Fibroblast of lung (primary cell): ENCODE measurements around the gene SOX9. TPM values are rescaled to one million over a fixed set of nuclear protein-coding genes. Genes with fewer than 3 reads are reported as not detected.

Experiments
- DNase-seq, 2 donors: peaks; one replicate each; pipeline versions ENCODE4 v3.0.0 to v3.0.0-alpha.2; 2010; ENCODE audit warnings: low read depth in 2 of 2
- H2AFZ ChIP-seq: 2 replicates; pipeline ENCODE4 v1.5.1; 2012; ENCODE audit warnings: low read length, control low read depth, inconsistent platforms
- H3K27ac ChIP-seq: 2 replicates; pipeline ENCODE4 v1.5.1; 2011; ENCODE audit warnings: low read length, control low read depth; ENCODE audit not compliant: insufficient read depth
- H3K27me3 ChIP-seq: 2 replicates; pipeline ENCODE4 v1.5.1; 2011; ENCODE audit warnings: mild to moderate bottlenecking, low read length; ENCODE audit not compliant: control insufficient read depth, insufficient read depth
- H3K36me3 ChIP-seq: 2 replicates; pipeline ENCODE4 v1.5.1; 2011; ENCODE audit warnings: low read length; ENCODE audit not compliant: control insufficient read depth, insufficient read depth
- H3K4me1 ChIP-seq: 2 replicates; pipeline ENCODE4 v1.5.1; 2011; ENCODE audit warnings: low read length; ENCODE audit not compliant: control insufficient read depth, insufficient read depth; ENCODE audit errors: extremely low read depth
- H3K4me2 ChIP-seq: 2 replicates; pipeline ENCODE4 v1.5.1; 2011; ENCODE audit warnings: low read length, control low read depth; ENCODE audit not compliant: insufficient read depth; ENCODE audit errors: extremely low read depth
- H3K4me3 ChIP-seq, 4 experiments: fragments of 200-600 bp in 1 of 4; sonication (generic) in 1 of 4; replicated peaks in 1 of 4; 2 replicates each; pipeline ENCODE4 v1.5.1; 2011 to 2016; ENCODE audit warnings: low read length in 4 of 4, low read depth in 3 of 4, mild to moderate bottlenecking in 3 of 4, control low read depth in 2 of 4, inconsistent platforms in 1 of 4, mixed read lengths in 1 of 4; ENCODE audit not compliant: insufficient read depth in 1 of 4; ENCODE audit errors: control extremely low read depth in 1 of 4
- H3K79me2 ChIP-seq: 2 replicates; pipeline ENCODE4 v1.5.1; 2012; ENCODE audit warnings: mild to moderate bottlenecking, low read length, inconsistent platforms; ENCODE audit not compliant: control insufficient read depth, insufficient read depth
- H3K9ac ChIP-seq: 2 replicates; pipeline ENCODE4 v1.5.1; 2011; ENCODE audit warnings: mild to moderate bottlenecking, low read length, control low read depth; ENCODE audit not compliant: insufficient read depth
- H3K9me3 ChIP-seq: 2 replicates; pipeline ENCODE4 v1.5.1; 2012; ENCODE audit warnings: low read depth, low read length; ENCODE audit not compliant: control insufficient read depth, insufficient read depth
- H4K20me1 ChIP-seq: 2 replicates; pipeline ENCODE4 v1.5.1; 2011; ENCODE audit warnings: low read length; ENCODE audit not compliant: control insufficient read depth, insufficient read depth; ENCODE audit errors: extremely low read depth
- CTCF ChIP-seq, 2 donors: IDR thresholded peaks in 1 of 2; conservative IDR thresholded peaks in 1 of 2; 1 replicate in 1 of 2; 2 replicates in 1 of 2; pipeline ENCODE4 v1.5.1; 2011 to 2012; ENCODE audit warnings: low read length in 2 of 2, control low read depth in 1 of 2, inconsistent platforms in 1 of 2, low read depth in 1 of 2, mild to moderate bottlenecking in 1 of 2
- EZH2 ChIP-seq: IDR thresholded peaks from 2 replicates; pipeline ENCODE4 v1.5.1; 2012; ENCODE audit warnings: low read length, control low read depth, mild to moderate bottlenecking; ENCODE audit errors: missing control alignments
- polyA plus RNA-seq, 2 donors: library from polyadenylated mRNA; depleted of rRNA in 1 of 2; stranded (reverse) in 1 of 2; unstranded in 1 of 2; fragments of >200 nt; gene quantifications; 2 replicates each; pipeline ENCODE4 v1.2.1, GENCODE V29; 2011 to 2012; ENCODE audit warnings: missing spikeins in 1 of 2
- total RNA-seq: library from RNA; depleted of rRNA; stranded (reverse); fragments of >200 nt; gene quantifications from 2 replicates; pipeline ENCODE4 v1.2.1, GENCODE V29; 2014

The SOX9 gene
- total and polyA plus RNA-seq, 2 donors (not counting 1 experiment from before 2014, with no cell fraction given) = 3.1 to 5.4 TPM

- peaks cover 13% of the 10 kb centered on the region for H3K79me2 ChIP-seq
- no peak for TF ChIP-seq CTCF (conservative IDR thresholded peaks at IDR 0.05 in 1 of 2, IDR thresholded peaks at IDR 0.05 in 1 of 2; ENCODE audit: low read depth in 1 of 2, low read length in 2 of 2)
- TF ChIP-seq EZH2 = no peak
- H2AFZ ChIP-seq = no peak overlapping the region
- H3K4me2 ChIP-seq = no peak overlapping the region
- H3K9ac ChIP-seq = no peak overlapping the region
- peak in 1 of 2 donors; percentile 36 for DNase-seq
- H3K27ac ChIP-seq = no peak overlapping the region
- H3K4me3 ChIP-seq = no peak overlapping the region
- no peaks in the 10 kb centered on the region for H4K20me1 ChIP-seq
- H3K27me3 ChIP-seq = no peaks in the 10 kb centered on the region
- no peaks in the 10 kb centered on the region for H3K9me3 ChIP-seq
- H3K36me3 ChIP-seq = peaks cover 3% of the 10 kb centered on the region
- peaks cover 2% of the 10 kb centered on the region for H3K4me1 ChIP-seq
Measured at GRCh38 chr17:72128039-72128438, 7.2 kb downstream of the SOX9 start.

GRCh38 chr17:72134608-72135394 is 14.0 kb downstream of the SOX9 start:
- Histone ChIP-seq H3K4me1 (peaks cover 5% of the 10 kb centered on the region), H3K79me2 (no peaks in the 10 kb centered on the region), H3K27me3 (no peaks in the 10 kb centered on the region), H3K4me2 (peak overlapping the region; percentile 30), H3K9me3 (no peaks in the 10 kb centered on the region), H3K36me3 (no peaks in the 10 kb centered on the region), H3K4me3 (no peak overlapping the region), H2AFZ (no peak overlapping the region), H3K9ac (no peak overlapping the region), H4K20me1 (no peaks in the 10 kb centered on the region), H3K27ac (no peak overlapping the region)
- DNase-seq = peak; percentile 75 to 90
- TF ChIP-seq EZH2 = no peak
- no peak for TF ChIP-seq CTCF (conservative IDR thresholded peaks at IDR 0.05 in 1 of 2, IDR thresholded peaks at IDR 0.05 in 1 of 2; ENCODE audit: low read depth in 1 of 2, low read length in 2 of 2)

- TF ChIP-seq EZH2 = no peak
- TF ChIP-seq CTCF (conservative IDR thresholded peaks at IDR 0.05 in 1 of 2, IDR thresholded peaks at IDR 0.05 in 1 of 2; ENCODE audit: low read depth in 1 of 2, low read length in 2 of 2) = no peak
- no peaks in the 10 kb centered on the region for H3K79me2 ChIP-seq
- no peaks in the 10 kb centered on the region for H3K36me3 ChIP-seq
- no peak overlapping the region for H3K9ac ChIP-seq
- no peak overlapping the region for H3K4me3 ChIP-seq
- DNase-seq = peak; percentile 38 to 79
- peaks cover 5% of the 10 kb centered on the region for H3K4me1 ChIP-seq
- no peak overlapping the region for H2AFZ ChIP-seq
- H3K27ac ChIP-seq = no peak overlapping the region
- H3K4me2 ChIP-seq = no peak overlapping the region
- H3K27me3 ChIP-seq = no peaks in the 10 kb centered on the region
- no peaks in the 10 kb centered on the region for H3K9me3 ChIP-seq
- no peaks in the 10 kb centered on the region for H4K20me1 ChIP-seq
Measured at GRCh38 chr17:72135546-72136325, 14.9 kb downstream of the SOX9 start.
